B cell (primary cell): ENCODE measurements around the gene CYP27C1. TPM values are rescaled to one million over a fixed set of nuclear protein-coding genes. Genes with fewer than 3 reads are reported as not detected.

Experiments
- ATAC-seq: fragments of 200-7000 bp; cut with Tn5 transposase; one replicate; pipeline ENCODE4 v1.10.0; 2021; ENCODE audit warnings: low read depth, mild to moderate bottlenecking, moderate number of reproducible peaks, moderate library complexity
- CTCF ChIA-PET: fragments of 350-600 bp; sonication (Branson Sonifier 250); formaldehyde crosslinking; loops from one replicate; lab custom pipeline; 2021; ENCODE audit warnings: antibody characterized with exemption, inconsistent platforms; lab: Charles Lee
- POLR2A ChIA-PET: fragments of 350-600 bp; sonication (Branson Sonifier 250); formaldehyde crosslinking; loops from one replicate; lab custom pipeline; 2021; ENCODE audit warnings: antibody characterized with exemption; lab: Charles Lee
- DNase-seq: peaks from one replicate; pipeline ENCODE4 v3.0.0; 2013
- H2AFZ ChIP-seq: 2 replicates; pipeline ENCODE4 v1.6.1; 2012; ENCODE audit warnings: mild to moderate bottlenecking, low read depth, low read length; ENCODE audit not compliant: insufficient read depth, poor library complexity, severe bottlenecking
- H3K27ac ChIP-seq, 2 donors: 1 replicate in 1 of 2; 2 replicates in 1 of 2; pipeline ENCODE4 v1.5.1; 2012 to 2013; ENCODE audit warnings: low read length in 2 of 2, mild to moderate bottlenecking in 2 of 2, moderate library complexity in 1 of 2
- H3K27me3 ChIP-seq, 4 experiments: fragments of 200-600 bp in 1 of 4; sonication (generic) in 1 of 4; replicated peaks in 1 of 4; 1 replicate in 2 of 4; 2 replicates in 2 of 4; pipeline versions ENCODE4 v1.6.1 to v1.7.0; 2013 to 2016; ENCODE audit warnings: low read length in 3 of 4, mild to moderate bottlenecking in 2 of 4, mixed read lengths in 1 of 4, moderate library complexity in 1 of 4; ENCODE audit not compliant: insufficient read depth in 4 of 4, control insufficient read depth in 3 of 4; ENCODE audit errors: control extremely low read depth in 1 of 4
- H3K36me3 ChIP-seq, 2 experiments: replicated peaks in 1 of 2; 1 replicate in 1 of 2; 2 replicates in 1 of 2; pipeline versions ENCODE4 v1.6.1 to v1.7.1; 2013; ENCODE audit warnings: low read length in 1 of 2; ENCODE audit not compliant: insufficient read depth in 2 of 2, control insufficient read depth in 1 of 2; ENCODE audit errors: control extremely low read depth in 1 of 2, extremely low read depth in 1 of 2
- H3K4me1 ChIP-seq, 2 donors: fragments of 200-600 bp in 1 of 2; sonication (generic) in 1 of 2; 1 replicate in 1 of 2; 2 replicates in 1 of 2; pipeline versions ENCODE4 v1.5.1 to v1.6.1; 2013 to 2017; ENCODE audit warnings: low read length in 2 of 2; ENCODE audit not compliant: control insufficient read depth in 2 of 2, insufficient read depth in 2 of 2
- H3K4me2 ChIP-seq: replicated peaks from 2 replicates; pipeline ENCODE3; 2012; ENCODE audit warnings: mild to moderate bottlenecking, low read depth, low read length; ENCODE audit not compliant: poor library complexity, severe bottlenecking
- H3K4me3 ChIP-seq, 5 experiments: fragments of 200-600 bp in 1 of 5; sonication (generic) in 1 of 5; 1 replicate in 3 of 5; 2 replicates in 2 of 5; pipeline versions ENCODE4 v1.5.1 to v1.7.0; 2011 to 2016; ENCODE audit warnings: low read length in 4 of 5, mild to moderate bottlenecking in 4 of 5, low read depth in 2 of 5, control low read depth in 1 of 5, moderate library complexity in 1 of 5; ENCODE audit not compliant: insufficient read depth in 1 of 5; ENCODE audit errors: control extremely low read depth in 1 of 5, extremely low read depth in 1 of 5
- H3K79me2 ChIP-seq: fragments of 200-600 bp; sonication (generic); one replicate; pipeline ENCODE4 v1.6.0; 2016; ENCODE audit warnings: low read length; ENCODE audit not compliant: control insufficient read depth, insufficient read depth
- H3K9ac ChIP-seq: fragments of 200-600 bp; sonication (generic); 2 replicates; pipeline ENCODE4 v1.6.1; 2017; ENCODE audit warnings: mild to moderate bottlenecking, low read length, moderate library complexity
- H3K9me3 ChIP-seq, 3 donors: one replicate each; pipeline versions ENCODE4 v1.6.1 to v1.7.1; 2013; ENCODE audit warnings: low read length in 2 of 3; ENCODE audit not compliant: control insufficient read depth in 2 of 3, insufficient read depth in 1 of 3; ENCODE audit errors: control extremely low read depth in 1 of 3
- H4K20me1 ChIP-seq: 2 replicates; pipeline ENCODE4 v1.6.0; 2012; ENCODE audit warnings: mild to moderate bottlenecking, low read length; ENCODE audit not compliant: insufficient read depth, control insufficient read depth, poor library complexity, severe bottlenecking
- H3K27ac Mint-ChIP-seq: one replicate; pipeline ENCODE4 v1.8.0; 2021; ENCODE audit warnings: mixed read lengths
- H3K27me3 Mint-ChIP-seq: one replicate; pipeline ENCODE4 v1.8.0; 2021; ENCODE audit warnings: mixed read lengths
- H3K4me1 Mint-ChIP-seq: one replicate; pipeline ENCODE4 v1.8.0; 2021; ENCODE audit warnings: mixed read lengths
- H3K4me3 Mint-ChIP-seq: one replicate; pipeline ENCODE4 v1.8.0; 2021; ENCODE audit warnings: mixed read lengths
- H3K9me3 Mint-ChIP-seq: one replicate; pipeline ENCODE4 v1.8.0; 2022; ENCODE audit warnings: mixed read lengths; ENCODE audit not compliant: insufficient read depth
- CTCF ChIP-seq: fragments of 200-600 bp; IDR thresholded peaks from one replicate; pipeline ENCODE4 v1.8.0; 2022; ENCODE audit warnings: antibody characterized with exemption, mild to moderate bottlenecking
- EZH2 ChIP-seq: IDR thresholded peaks from 2 replicates; pipeline ENCODE4 v1.6.1; 2012; ENCODE audit warnings: borderline replicate concordance, low read depth, mild to moderate bottlenecking, moderate library complexity, low read length; ENCODE audit not compliant: insufficient read depth, poor library complexity, severe bottlenecking
- WGBS: methylation state at CpG from one replicate; pipeline ENCODE4 v1.1.5; 2013; ENCODE audit warnings: missing lambda C conversion rate; ENCODE audit not compliant: insufficient coverage; 5-methylcytosine and 5-hydroxymethylcytosine counted together
- intact Hi-C: fragments of 100-400 bp; cut with micrococcal nuclease; formaldehyde crosslinking; loops from one replicate; pipeline ENCODE4 v1.10.0; 2022
- polyA plus RNA-seq: library from polyadenylated mRNA; depleted of rRNA; stranded (reverse); fragments of >200 nt; gene quantifications from 2 replicates; pipeline ENCODE4 v1.2.3, GENCODE V29; 2012
- total RNA-seq, 2 donors: library from RNA; stranded (reverse); fragments of 120-200 nt in 1 of 2; gene quantifications; 1 replicate in 1 of 2; 2 replicates in 1 of 2; pipeline versions ENCODE4 v1.2.3 to v1.2.4, GENCODE V29; 2013 to 2022

CYP27C1 gene
- total and polyA plus RNA-seq, 2 donors (not counting 1 experiment from before 2014, with no cell fraction given) = not detected

- Mint-ChIP-seq H3K27ac (no peak overlapping the region), H3K27me3 (peaks cover 4% of the 10 kb centered on the region), H3K4me3 (no peak overlapping the region), H3K9me3 (no peaks in the 10 kb centered on the region), H3K4me1 (peaks cover 5% of the 10 kb centered on the region)
- H3K9ac ChIP-seq = no peak overlapping the region
- no peak for ATAC-seq
- H3K27me3 ChIP-seq = no peaks in the 10 kb centered on the region
- no peak for DNase-seq
- no peak for TF ChIP-seq EZH2
- no peak for TF ChIP-seq CTCF
- no peaks in the 10 kb centered on the region for H4K20me1 ChIP-seq
- H3K27ac ChIP-seq = no peak overlapping the region
- no peaks in the 10 kb centered on the region for H3K4me1 ChIP-seq
- no peaks in the 10 kb centered on the region for H3K79me2 ChIP-seq
- 96% methylated on average over 14 of the region's 14 CpGs for WGBS
- no peak overlapping the region for H3K4me2 ChIP-seq
- no peaks in the 10 kb centered on the region for H3K36me3 ChIP-seq
- intact Hi-C loops = no loop called here
- ChIA-PET POLR2A (no interaction called here), CTCF (interaction anchor here (2.1 kb wide), 1 partner anchor 280 kb away, joined by 14 read pairs; no protein-coding TSS in a partner anchor)
- no peaks in the 10 kb centered on the region for H3K9me3 ChIP-seq
- no peak overlapping the region for H2AFZ ChIP-seq
- H3K4me3 ChIP-seq = no peak overlapping the region
Measured at GRCh38 chr2:127199223-127199622, 20.9 kb downstream of the CYP27C1 start.

GRCh38 chr2:127197475-127198385 is 22.4 kb downstream of the CYP27C1 start:
- WGBS = 59% methylated on average over 15 of the region's 19 CpGs
- no peaks in the 10 kb centered on the region for H4K20me1 ChIP-seq
- H3K9ac ChIP-seq = no peak overlapping the region
- peak overlapping the region; percentile 79 for H3K4me3 Mint-ChIP-seq
- no peak overlapping the region for H3K27ac Mint-ChIP-seq
- intact Hi-C loops = loop anchor here (1.0 kb wide), 1 partner anchor 282 kb away; no protein-coding TSS in a partner anchor
- H3K4me2 ChIP-seq = peak overlapping the region; percentile 50
- no peak overlapping the region for H3K27ac ChIP-seq
- H2AFZ ChIP-seq = peak overlapping the region; percentile 41
- peak; percentile 60 for DNase-seq
- no peaks in the 10 kb centered on the region for H3K36me3 ChIP-seq
- peak overlapping the region in 2 of 5 experiments; percentile 7 to 15 for H3K4me3 ChIP-seq
- H3K9me3 Mint-ChIP-seq = no peaks in the 10 kb centered on the region
- ATAC-seq = peak; percentile 68
- no peaks in the 10 kb centered on the region for H3K4me1 ChIP-seq
- ChIA-PET POLR2A (no interaction called here), CTCF (interaction anchor here (1.2 to 2.1 kb wide), 8 partner anchors 10 to 284 kb away, joined by 3 to 33 read pairs (median 6); partner anchors contain the start of gene BIN1)
- no peaks in the 10 kb centered on the region for H3K27me3 ChIP-seq
- H3K4me1 Mint-ChIP-seq = peaks cover 5% of the 10 kb centered on the region
- no peaks in the 10 kb centered on the region for H3K9me3 ChIP-seq
- peaks cover 3% of the 10 kb centered on the region for H3K27me3 Mint-ChIP-seq
- H3K79me2 ChIP-seq = no peaks in the 10 kb centered on the region
- TF ChIP-seq EZH2 (no peak), CTCF (peak; percentile 31)
